GM21529 (cell line): ENCODE results near the gene GFER.
"Not testable (repeated sequence)": the region's sequence is repeated elsewhere in the genome, so short reads cannot be mapped to it uniquely, and the experiment has no call there.

Experiments used
- ATAC-seq: cut with Tn5 transposase; IDR thresholded peaks from one replicate; pipeline ENCODE4 v1.9.1; 2021; ENCODE audit not compliant: unreplicated experiment

The GFER gene

GRCh38 chr16:1957434-1958142, 26.4 kb upstream of the GFER start:
- ATAC-seq = not testable (repeated sequence)

- not testable (repeated sequence) for ATAC-seq
These were observed 25.9 kb upstream of the GFER start for GRCh38 chr16:1958143-1958491.

GRCh38 chr16:1958715-1959268, 25.2 kb upstream of the GFER start:
- no peak for ATAC-seq

- peak; percentile 74 for ATAC-seq
These were observed 24.5 kb upstream of the GFER start, which contains the start of gene NDUFB10 for GRCh38 chr16:1959269-1960039. Gene NDUFB10 (plus strand): TSS chr16:1959538. CDS start chr16:1959625, 87 bp downstream.

- no peak for ATAC-seq
These were observed 23.0 kb upstream of the GFER start for GRCh38 chr16:1960665-1961630.

GRCh38 chr16:1961651-1962067, 22.3 kb upstream of the GFER start:
- ATAC-seq = no peak

- not testable (repeated sequence) for ATAC-seq
These were observed 21.5 kb upstream of the GFER start for GRCh38 chr16:1962161-1963153.

- ATAC-seq = no peak
These were observed 20.0 kb upstream of the GFER start for GRCh38 chr16:1963806-1964505.

- peak; percentile 77 for ATAC-seq
These were observed 19.2 kb upstream of the GFER start, which contains the start of gene RPS2 for GRCh38 chr16:1964506-1965395. Gene RPS2 (minus strand): TSS chr16:1964826. CDS start chr16:1964625, 201 bp downstream.

- ATAC-seq = no peak
These were observed 18.5 kb upstream of the GFER start for GRCh38 chr16:1965396-1966001.

- ATAC-seq = no peak
These were observed 17.5 kb upstream of the GFER start, which contains the start of gene RNF151 for GRCh38 chr16:1966460-1966859. Gene RNF151 (plus strand): TSS chr16:1966856. CDS start chr16:1966882, 26 bp downstream.

GRCh38 chr16:1968146-1968953, 15.6 kb upstream of the GFER start:
- no peak for ATAC-seq

GRCh38 chr16:1971796-1972489, 12.1 kb upstream of the GFER start, which contains the start of gene TBL3:
Gene TBL3 (plus strand): TSS chr16:1972053. CDS start chr16:1972165, 112 bp downstream.
- ATAC-seq = peak; percentile 76

- ATAC-seq = no peak
These were observed 11.5 kb upstream of the GFER start for GRCh38 chr16:1972490-1972877.

- no peak for ATAC-seq
These were observed 10.4 kb upstream of the GFER start for GRCh38 chr16:1973461-1974156.
